A673 (cell line): ENCODE results near the gene TBC1D22A. TPM values are rescaled to one million over a fixed set of nuclear protein-coding genes. Genes with fewer than 3 reads are reported as not detected.

Experiments
- BruUV-seq: library from RNA; stranded (reverse); fragments of 400-500 nt; replicated peaks from 2 replicates; lab custom pipeline; 2021; lab: Mats Ljungman, UMichigan
- CTCF ChIA-PET: fragments of 300-600 bp; sonication (Branson Sonifier 250); formaldehyde crosslinking; loops from one replicate; lab custom pipeline; 2022; ENCODE audit warnings: antibody characterized with exemption; lab: Charles Lee
- POLR2A ChIA-PET: fragments of 300-600 bp; sonication (Branson Sonifier 250); formaldehyde crosslinking; loops from one replicate; lab custom pipeline; 2022; ENCODE audit warnings: antibody characterized with exemption; ENCODE audit not compliant: low non-redundant PET; lab: Charles Lee
- DNase-seq: peaks from one replicate; pipeline ENCODE4 v3.0.0-alpha.2; 2015; ENCODE audit warnings: low spot score
- H3K27ac ChIP-seq: fragments of 200-600 bp; sonication (generic); 2 replicates; pipeline ENCODE4 v1.5.1; 2016; ENCODE audit warnings: mixed run types, low read depth, mild to moderate bottlenecking, mixed read lengths, antibody characterized with exemption, low read length; ENCODE audit not compliant: poor library complexity, severe bottlenecking
- H3K27me3 ChIP-seq: fragments of 200-600 bp; sonication (generic); replicated peaks from 2 replicates; pipeline ENCODE4 v1.6.1; 2017; ENCODE audit warnings: mixed run types, low read depth, mild to moderate bottlenecking, mixed read lengths, antibody characterized with exemption, low read length; ENCODE audit not compliant: insufficient read depth, poor library complexity
- H3K36me3 ChIP-seq: fragments of 200-600 bp; sonication (generic); 2 replicates; pipeline ENCODE4 v1.6.1; 2016; ENCODE audit warnings: mixed run types, mild to moderate bottlenecking, mixed read lengths, antibody characterized with exemption, low read length; ENCODE audit not compliant: insufficient read depth, poor library complexity, severe bottlenecking
- H3K4me1 ChIP-seq: fragments of 200-600 bp; sonication (generic); 2 replicates; pipeline ENCODE4 v1.6.1; 2017; ENCODE audit warnings: mixed run types, mild to moderate bottlenecking, mixed read lengths, antibody characterized with exemption, low read length; ENCODE audit not compliant: insufficient read depth, poor library complexity, severe bottlenecking
- H3K4me3 ChIP-seq: fragments of 200-600 bp; sonication (generic); 2 replicates; pipeline ENCODE4 v1.5.1; 2016; ENCODE audit warnings: low read depth, mixed run types, mild to moderate bottlenecking, mixed read lengths, low read length; ENCODE audit not compliant: poor library complexity, severe bottlenecking
- H3K9me3 ChIP-seq: fragments of 200-600 bp; sonication (generic); 2 replicates; pipeline ENCODE4 v1.6.1; 2016; ENCODE audit warnings: mixed run types, low read depth, mild to moderate bottlenecking, mixed read lengths, antibody characterized with exemption, low read length; ENCODE audit not compliant: poor library complexity, severe bottlenecking
- EZH2 ChIP-seq: fragments of 200-600 bp; sonication (generic); IDR thresholded peaks from 2 replicates; pipeline ENCODE4 v1.6.1; 2017; ENCODE audit warnings: borderline replicate concordance, low read depth, mild to moderate bottlenecking, mixed read lengths, antibody characterized with exemption, low read length; ENCODE audit not compliant: poor library complexity, severe bottlenecking
- intact Hi-C: fragments of 100-400 bp; cut with micrococcal nuclease; formaldehyde crosslinking; loops from one replicate; pipeline ENCODE4 v1.10.0; 2022; ENCODE audit not compliant: unreplicated experiment
- total RNA-seq: library from RNA; stranded (reverse); gene quantifications from 2 replicates; pipeline ENCODE4 v1.2.3, GENCODE V29; 2021
- TF ChIP-seq, protein P1 (sequence below): fragments of 300-800, 200-600 bp; sonication (generic); conservative IDR thresholded peaks from 2 replicates; pipeline ENCODE4 v1.5.1; 2017; ENCODE audit warnings: low read depth, mild to moderate bottlenecking, antibody characterized with exemption, low read length, moderate library complexity, mixed read lengths

TBC1D22A gene
- total RNA-seq, 1 experiment from 2014 or later: 22.5 TPM

DNA sequence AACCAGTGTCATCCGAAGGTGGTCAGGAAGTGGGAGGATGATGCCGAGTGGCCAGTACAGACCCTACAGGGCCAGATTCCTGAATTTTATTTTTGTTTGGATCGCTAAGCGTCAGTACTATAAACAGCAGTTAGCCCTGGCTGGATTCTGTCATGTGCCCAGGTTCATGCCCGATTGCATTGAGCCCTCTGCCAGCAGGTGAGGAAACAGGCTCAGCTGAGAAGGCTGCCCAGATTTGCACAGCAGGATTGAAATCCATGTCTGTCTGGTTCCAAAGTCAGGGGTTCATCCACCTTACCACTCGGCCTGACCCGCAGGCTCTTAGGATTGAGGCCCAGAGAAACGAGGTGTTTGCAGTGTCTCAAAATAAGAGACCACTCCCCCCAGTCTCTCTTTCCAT is 9.1 kb upstream of the TBC1D22A start:
- Histone ChIP-seq H3K27ac (no peak overlapping the region), H3K4me3 (no peak overlapping the region), H3K36me3 (no peaks in the 10 kb centered on the region), H3K4me1 (peaks cover 7% of the 10 kb centered on the region), H3K9me3 (no peaks in the 10 kb centered on the region), H3K27me3 (no peaks in the 10 kb centered on the region)
- no peak for TF ChIP-seq EZH2
- TF ChIP-seq, protein P1, sequence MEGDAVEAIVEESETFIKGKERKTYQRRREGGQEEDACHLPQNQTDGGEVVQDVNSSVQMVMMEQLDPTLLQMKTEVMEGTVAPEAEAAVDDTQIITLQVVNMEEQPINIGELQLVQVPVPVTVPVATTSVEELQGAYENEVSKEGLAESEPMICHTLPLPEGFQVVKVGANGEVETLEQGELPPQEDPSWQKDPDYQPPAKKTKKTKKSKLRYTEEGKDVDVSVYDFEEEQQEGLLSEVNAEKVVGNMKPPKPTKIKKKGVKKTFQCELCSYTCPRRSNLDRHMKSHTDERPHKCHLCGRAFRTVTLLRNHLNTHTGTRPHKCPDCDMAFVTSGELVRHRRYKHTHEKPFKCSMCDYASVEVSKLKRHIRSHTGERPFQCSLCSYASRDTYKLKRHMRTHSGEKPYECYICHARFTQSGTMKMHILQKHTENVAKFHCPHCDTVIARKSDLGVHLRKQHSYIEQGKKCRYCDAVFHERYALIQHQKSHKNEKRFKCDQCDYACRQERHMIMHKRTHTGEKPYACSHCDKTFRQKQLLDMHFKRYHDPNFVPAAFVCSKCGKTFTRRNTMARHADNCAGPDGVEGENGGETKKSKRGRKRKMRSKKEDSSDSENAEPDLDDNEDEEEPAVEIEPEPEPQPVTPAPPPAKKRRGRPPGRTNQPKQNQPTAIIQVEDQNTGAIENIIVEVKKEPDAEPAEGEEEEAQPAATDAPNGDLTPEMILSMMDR: no peak
- no peak for DNase-seq
- ChIA-PET CTCF (no interaction called here), POLR2A (no interaction called here)
- intact Hi-C loops: no loop called here
- no TSS peak for BruUV-seq

- peak overlapping the region; percentile 62 for H3K27ac ChIP-seq
- CTCF ChIA-PET: no interaction called here
- no peak overlapping the region for H3K4me3 ChIP-seq
- H3K27me3 ChIP-seq: no peaks in the 10 kb centered on the region
- peaks cover 7% of the 10 kb centered on the region for H3K4me1 ChIP-seq
- DNase-seq: no peak
- intact Hi-C loops: no loop called here
- BruUV-seq: no TSS peak
- POLR2A ChIA-PET: no interaction called here
- TF ChIP-seq EZH2: no peak
- TF ChIP-seq, protein P1: no peak
- no peaks in the 10 kb centered on the region for H3K9me3 ChIP-seq
- no peaks in the 10 kb centered on the region for H3K36me3 ChIP-seq
Observed at GRCh38 chr22:46753761-46754109, 8.7 kb upstream of the TBC1D22A start.

GRCh38 chr22:46754110-46754799 is 8.2 kb upstream of the TBC1D22A start:
- DNase-seq: peak; percentile 84
- Histone ChIP-seq H3K27ac (peak overlapping the region; percentile 62), H3K4me1 (peaks cover 7% of the 10 kb centered on the region), H3K36me3 (no peaks in the 10 kb centered on the region), H3K9me3 (no peaks in the 10 kb centered on the region), H3K4me3 (no peak overlapping the region), H3K27me3 (no peaks in the 10 kb centered on the region)
- ChIA-PET POLR2A (no interaction called here), CTCF (no interaction called here)
- TF ChIP-seq EZH2: no peak
- TF ChIP-seq, protein P1: no peak
- intact Hi-C loops: no loop called here
- no TSS peak for BruUV-seq
